ENCODE results near the gene ASIP. TPM values are rescaled to one million over a fixed set of nuclear protein-coding genes. Genes with fewer than 3 reads are reported as not detected.
A peak's percentile ranks its signal among the peaks of the same experiment; 100 is the strongest.

ASIP gene
- total RNA-seq, 4 donors from 2014 or later = not detected

DNA sequence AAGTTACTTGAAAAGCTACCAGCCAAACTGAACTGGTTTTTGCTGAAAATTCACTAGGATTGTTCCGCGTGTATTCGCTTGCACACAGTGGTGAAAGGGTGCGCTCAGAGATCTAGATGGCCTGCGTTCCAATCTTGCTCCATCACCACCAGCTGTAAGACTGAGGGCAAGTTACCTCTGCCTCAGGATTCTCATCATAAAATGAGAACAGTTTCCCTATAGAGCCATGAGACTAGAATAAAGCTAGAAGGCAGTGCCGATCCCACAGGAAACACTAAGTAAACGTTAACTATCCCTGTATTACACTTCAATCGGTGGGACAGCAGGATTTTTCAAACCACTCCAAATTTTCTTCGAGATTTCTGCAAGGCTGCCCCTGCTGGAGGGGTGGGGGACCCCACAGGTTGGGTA is 61.1 kb downstream of the ASIP start:
- DNase-seq (no peak), ATAC-seq (peak in 1 of 2 donors; percentile 12)
- Histone ChIP-seq H3K4me3 (peak overlapping the region; percentile 85 to 98 (median 95)), H3K4me1 (peaks cover 21 to 26% of the 10 kb centered on the region in 2 donors), H3K9me3 (no peaks in the 10 kb centered on the region), H3K27ac (peak overlapping the region; percentile 95 to 99 (median 98)), H3K36me3 (no peaks in the 10 kb centered on the region), H3K27me3 (no peaks in the 10 kb centered on the region)
- in situ Hi-C loops (cut with MboI; ENCODE audit: low sequenced_read_pairs in 4 of 4) = loop anchor here in 3 of 4 donors (5.0 to 25.0 kb wide), 3 partner anchors 65 to 460 kb away; partner anchors contain the start of gene DYNLRB1 (in 1 of the 3)
- intact Hi-C loops (cut with DNase I; ENCODE audit: low total_unique reads) = loop anchor here (2.0 to 5.0 kb wide), 4 partner anchors 60 to 406 kb away; partner anchors contain the start of genes DYNLRB1 and ITCH
- TF ChIP-seq, protein P1, sequence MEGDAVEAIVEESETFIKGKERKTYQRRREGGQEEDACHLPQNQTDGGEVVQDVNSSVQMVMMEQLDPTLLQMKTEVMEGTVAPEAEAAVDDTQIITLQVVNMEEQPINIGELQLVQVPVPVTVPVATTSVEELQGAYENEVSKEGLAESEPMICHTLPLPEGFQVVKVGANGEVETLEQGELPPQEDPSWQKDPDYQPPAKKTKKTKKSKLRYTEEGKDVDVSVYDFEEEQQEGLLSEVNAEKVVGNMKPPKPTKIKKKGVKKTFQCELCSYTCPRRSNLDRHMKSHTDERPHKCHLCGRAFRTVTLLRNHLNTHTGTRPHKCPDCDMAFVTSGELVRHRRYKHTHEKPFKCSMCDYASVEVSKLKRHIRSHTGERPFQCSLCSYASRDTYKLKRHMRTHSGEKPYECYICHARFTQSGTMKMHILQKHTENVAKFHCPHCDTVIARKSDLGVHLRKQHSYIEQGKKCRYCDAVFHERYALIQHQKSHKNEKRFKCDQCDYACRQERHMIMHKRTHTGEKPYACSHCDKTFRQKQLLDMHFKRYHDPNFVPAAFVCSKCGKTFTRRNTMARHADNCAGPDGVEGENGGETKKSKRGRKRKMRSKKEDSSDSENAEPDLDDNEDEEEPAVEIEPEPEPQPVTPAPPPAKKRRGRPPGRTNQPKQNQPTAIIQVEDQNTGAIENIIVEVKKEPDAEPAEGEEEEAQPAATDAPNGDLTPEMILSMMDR (IDR thresholded peaks at IDR 0.05 in 4 of 5, conservative IDR thresholded peaks at IDR 0.05 in 1 of 5) = peak in 1 of 5 experiments; percentile 24
- no peak for TF ChIP-seq POLR2A (IDR thresholded peaks at IDR 0.05)

DNA sequence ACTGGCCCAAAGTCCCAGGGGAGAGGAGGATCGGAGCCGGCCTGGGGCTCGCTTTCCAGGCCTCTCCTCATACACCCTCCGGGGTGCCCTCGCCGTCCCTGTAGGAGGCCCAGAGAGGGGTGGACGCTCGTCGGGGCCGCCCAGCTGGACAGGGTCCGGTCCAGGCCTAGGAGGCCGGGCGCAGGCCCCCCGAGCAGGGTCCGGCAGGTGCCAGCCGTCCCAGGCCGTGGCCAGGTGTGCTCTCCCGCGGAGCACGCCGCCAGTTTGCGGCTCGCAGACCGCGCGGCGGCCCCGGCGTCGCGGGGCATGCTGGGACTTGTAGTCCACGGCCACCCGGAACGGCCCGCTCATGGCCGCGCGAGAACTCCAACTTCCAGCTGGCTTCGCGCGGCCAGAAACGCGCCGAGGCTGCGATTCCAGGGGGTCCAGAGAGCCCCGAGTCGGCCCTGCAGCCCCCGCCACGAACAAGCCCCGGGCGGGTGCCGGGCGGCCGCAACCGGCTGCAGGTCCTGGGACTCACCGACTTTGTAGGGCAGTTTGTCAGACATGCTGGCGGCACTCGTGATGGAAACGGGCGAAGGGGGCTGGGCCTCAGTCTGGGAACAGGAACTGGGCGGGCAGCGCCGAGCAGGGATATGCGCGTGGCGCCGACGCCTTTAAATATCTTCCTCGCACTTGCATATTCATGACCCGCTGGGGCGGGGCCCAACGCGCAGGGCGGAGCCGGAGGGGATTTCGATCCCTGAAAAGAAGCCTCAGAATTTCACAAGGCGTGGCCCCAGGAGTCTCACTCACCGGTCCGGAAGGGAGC is 61.7 kb downstream of the ASIP start, which contains the start of gene AHCY:
Gene AHCY (minus strand): TSS at position 633 of the 811 bp plus-strand sequence. CDS start 85 bp downstream, at position 548.
- H3K4me1 ChIP-seq = peaks cover 21 to 26% of the 10 kb centered on the region in 2 donors
- ATAC-seq = peak; percentile 96
- intact Hi-C loops (cut with DNase I; ENCODE audit: low total_unique reads) = loop anchor here (2.0 to 5.0 kb wide), 4 partner anchors 60 to 406 kb away; partner anchors contain the start of genes DYNLRB1 and ITCH
- in situ Hi-C loops (cut with MboI; ENCODE audit: low sequenced_read_pairs in 4 of 4) = loop anchor here in 3 of 4 donors (5.0 to 25.0 kb wide), 3 partner anchors 64 to 459 kb away; partner anchors contain the start of gene DYNLRB1 (in 1 of the 3)
- peak; percentile 81 to 96 for TF ChIP-seq POLR2A (IDR thresholded peaks at IDR 0.05)
- TF ChIP-seq, protein P1 (IDR thresholded peaks at IDR 0.05 in 4 of 5, conservative IDR thresholded peaks at IDR 0.05 in 1 of 5) = peak in 2 of 5 experiments; percentile 12 to 25
- peak within 1 kb of the TSS; percentile 85 to 98 (median 95) for H3K4me3 ChIP-seq
- no peaks in the 10 kb centered on the region for H3K9me3 ChIP-seq
- peak within 1 kb of the TSS; percentile 95 to 99 (median 98) for H3K27ac ChIP-seq
- DNase-seq = peak; percentile 92 to 94
- H3K27me3 ChIP-seq = no peaks in the 10 kb centered on the region
- no peaks in the 10 kb centered on the region for H3K36me3 ChIP-seq

DNA sequence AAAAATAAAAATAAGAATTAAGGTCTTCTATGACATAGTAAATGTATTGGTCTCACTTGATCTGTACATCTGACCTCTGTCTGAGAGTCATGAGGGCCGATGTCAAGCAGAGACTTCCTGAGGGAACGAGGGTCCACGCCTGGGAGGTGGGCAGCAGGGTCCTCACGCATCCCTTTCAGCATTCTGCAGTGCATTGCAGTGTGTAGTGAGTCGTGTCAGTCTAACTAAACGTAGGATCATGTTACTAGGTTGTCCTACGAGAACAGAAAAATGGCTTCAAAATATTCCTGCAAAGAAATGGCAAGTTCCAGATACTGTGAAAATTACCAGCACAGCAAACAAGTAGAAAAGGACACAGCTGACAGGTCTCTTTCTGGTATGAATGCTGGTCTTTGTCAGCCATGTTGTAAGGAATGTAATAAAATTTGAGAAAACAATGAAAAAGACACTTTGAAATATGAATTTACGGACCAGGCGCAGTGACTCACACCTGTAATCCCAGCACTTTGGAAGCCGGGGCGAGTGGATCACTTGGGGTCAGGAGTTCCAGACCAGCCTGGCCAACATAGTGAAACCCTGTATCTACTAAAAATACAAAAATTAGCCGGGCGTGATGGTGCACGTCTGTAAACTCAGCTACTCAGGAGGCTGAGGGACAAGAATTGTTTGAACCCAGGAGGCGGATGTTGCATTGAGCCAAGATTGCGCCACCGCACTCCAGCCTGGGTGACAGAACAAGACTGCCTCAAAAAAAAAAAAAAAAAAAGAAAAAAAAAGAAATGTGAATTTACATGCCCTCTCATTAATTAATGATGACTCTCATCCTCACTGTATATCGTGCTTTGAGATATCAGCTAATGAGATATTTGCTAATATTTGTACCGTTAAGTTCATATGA is 64.4 kb downstream of the ASIP start:
- peaks cover 18 to 19% of the 10 kb centered on the region in 2 donors for H3K4me1 ChIP-seq
- H3K36me3 ChIP-seq = no peaks in the 10 kb centered on the region
- intact Hi-C loops (cut with DNase I; ENCODE audit: low total_unique reads) (no loop called here), in situ Hi-C loops (cut with MboI; ENCODE audit: low sequenced_read_pairs in 4 of 4) (loop anchor here in 2 of 4 donors (10.0 to 25.0 kb wide), 2 partner anchors 209 to 457 kb away; partner anchors contain the start of gene DYNLRB1 (in 1 of the 2))
- H3K27ac ChIP-seq = no peak overlapping the region
- no peaks in the 10 kb centered on the region for H3K9me3 ChIP-seq
- TF ChIP-seq, protein P1 (IDR thresholded peaks at IDR 0.05 in 4 of 5, conservative IDR thresholded peaks at IDR 0.05 in 1 of 5) = no peak
- TF ChIP-seq POLR2A (IDR thresholded peaks at IDR 0.05) = no peak
- DNase-seq (no peak), ATAC-seq (no peak)
- no peak overlapping the region for H3K4me3 ChIP-seq
- H3K27me3 ChIP-seq = no peaks in the 10 kb centered on the region

DNA sequence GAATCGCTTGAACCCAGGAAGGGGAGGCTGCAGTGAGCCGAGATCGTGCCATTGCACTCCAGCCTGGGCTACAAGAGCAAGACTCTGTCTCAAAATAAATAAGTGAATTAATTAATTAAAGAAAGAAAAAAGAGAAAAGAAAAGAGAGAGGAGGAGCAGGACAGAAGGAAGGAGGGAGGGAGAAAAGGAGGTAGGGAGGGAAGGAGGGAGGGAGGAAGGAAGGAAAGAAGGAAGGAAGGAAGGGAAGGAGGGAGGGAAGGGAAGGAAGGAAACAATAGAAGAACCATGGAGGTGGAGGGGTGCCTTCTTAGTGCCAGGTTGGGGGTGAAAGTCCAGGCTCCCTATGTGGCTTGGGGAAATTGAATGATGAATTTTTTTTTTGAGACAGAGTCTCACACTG is 68.5 kb downstream of the ASIP start:
- H3K4me3 ChIP-seq = no peak overlapping the region
- H3K27me3 ChIP-seq = peaks cover 4 to 10% (median 7%) of the 10 kb centered on the region in 3 donors
- TF ChIP-seq, protein P1 (IDR thresholded peaks at IDR 0.05 in 4 of 5, conservative IDR thresholded peaks at IDR 0.05 in 1 of 5) = no peak
- no peak for TF ChIP-seq POLR2A (IDR thresholded peaks at IDR 0.05)
- H3K36me3 ChIP-seq = no peaks in the 10 kb centered on the region
- no peak overlapping the region for H3K27ac ChIP-seq
- in situ Hi-C loops (cut with MboI; ENCODE audit: low sequenced_read_pairs in 4 of 4) (loop anchor here (5.0 to 25.0 kb wide), 4 partner anchors 205 to 458 kb away; partner anchors contain the start of gene DYNLRB1 (in 3 of the 4)), intact Hi-C loops (cut with DNase I; ENCODE audit: low total_unique reads) (loop anchor here (10.0 kb wide), 1 partner anchor 465 kb away; no protein-coding TSS in a partner anchor)
- no peaks in the 10 kb centered on the region for H3K9me3 ChIP-seq
- DNase-seq (no peak), ATAC-seq (no peak)
- H3K4me1 ChIP-seq = peaks cover 0 to 3% of the 10 kb centered on the region in 2 donors

All from gastrocnemius medialis (tissue), 4 donors.